GM18517 (cell line): Measurements from ENCODE around the gene DSCAML1.
"Not testable (repeated sequence)": the region's sequence is repeated elsewhere in the genome, so short reads cannot be mapped to it uniquely, and the experiment has no call there.

Source experiments
- ATAC-seq: cut with Tn5 transposase; IDR thresholded peaks from one replicate; pipeline ENCODE4 v1.9.1; 2021; ENCODE audit warnings: mild to moderate bottlenecking, moderate library complexity; ENCODE audit not compliant: unreplicated experiment

The DSCAML1 gene

GRCh38 chr11:117765068-117765467 is 31.9 kb downstream of the DSCAML1 start:
- no peak for ATAC-seq

GRCh38 chr11:117763465-117763864 is 33.6 kb downstream of the DSCAML1 start:
- not testable (repeated sequence) for ATAC-seq

DNA sequence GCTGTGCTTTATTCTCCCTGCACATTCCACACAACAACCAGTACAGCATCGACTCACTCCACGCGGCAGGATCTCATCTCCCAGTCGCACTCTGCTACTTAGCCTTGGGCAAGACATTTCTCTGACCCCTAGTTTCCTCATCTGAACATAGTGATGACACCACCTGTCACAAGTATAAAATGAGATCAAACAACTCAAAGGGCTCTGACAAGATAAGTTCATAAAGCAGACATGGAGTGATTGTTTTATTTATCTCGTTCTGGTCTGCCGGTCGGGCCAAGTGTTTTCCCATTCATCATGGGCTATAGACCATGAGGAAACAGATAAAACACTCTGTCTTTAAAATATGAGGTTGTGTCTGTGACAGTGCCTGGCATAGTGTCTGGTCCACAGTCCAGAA is 35.0 kb downstream of the DSCAML1 start:
- no peak for ATAC-seq

GRCh38 chr11:117759305-117759704 is 37.7 kb downstream of the DSCAML1 start:
- ATAC-seq: no peak

DNA sequence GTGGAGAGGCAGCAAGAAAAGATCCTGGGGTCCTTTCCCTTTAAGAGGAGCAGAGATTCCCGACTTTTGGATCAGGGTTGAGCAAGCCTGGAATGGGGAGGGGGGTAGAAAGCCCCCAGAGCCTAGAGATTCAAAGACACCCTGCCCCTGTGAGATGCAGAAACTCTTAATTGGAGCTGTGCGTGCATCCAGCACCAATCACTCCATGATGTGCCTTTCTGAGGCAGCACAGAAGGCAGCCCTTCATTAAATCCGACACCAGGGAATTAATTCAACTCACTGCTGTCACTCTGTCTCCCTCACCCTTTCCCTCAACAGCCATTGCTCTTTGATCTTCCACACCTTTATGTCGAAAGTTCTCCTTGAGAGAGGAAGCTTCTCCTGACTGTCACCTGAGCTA is 43.0 kb downstream of the DSCAML1 start:
- no peak for ATAC-seq

- no peak for ATAC-seq
Measured at GRCh38 chr11:117752721-117753237, 44.2 kb downstream of the DSCAML1 start.

DNA sequence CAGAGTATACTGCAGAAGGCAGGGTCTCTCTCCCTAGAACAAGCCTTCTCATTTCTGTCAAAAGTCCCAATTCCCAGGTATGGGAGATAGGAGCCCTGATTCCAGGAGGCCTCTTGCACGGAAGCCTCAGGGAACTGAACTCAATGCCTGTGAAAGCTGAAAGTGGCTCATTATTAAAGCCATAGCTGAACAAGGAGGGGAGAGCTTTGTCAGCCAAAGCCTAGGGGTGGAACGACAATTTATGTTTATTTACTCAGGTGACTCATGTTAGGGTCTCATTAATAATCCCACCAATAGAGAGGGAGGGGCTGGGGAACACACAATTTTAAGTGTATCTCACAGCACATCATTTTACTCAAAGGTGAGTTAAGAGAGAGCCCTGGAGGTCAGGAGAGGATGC is 44.9 kb downstream of the DSCAML1 start:
- ATAC-seq: no peak

DNA sequence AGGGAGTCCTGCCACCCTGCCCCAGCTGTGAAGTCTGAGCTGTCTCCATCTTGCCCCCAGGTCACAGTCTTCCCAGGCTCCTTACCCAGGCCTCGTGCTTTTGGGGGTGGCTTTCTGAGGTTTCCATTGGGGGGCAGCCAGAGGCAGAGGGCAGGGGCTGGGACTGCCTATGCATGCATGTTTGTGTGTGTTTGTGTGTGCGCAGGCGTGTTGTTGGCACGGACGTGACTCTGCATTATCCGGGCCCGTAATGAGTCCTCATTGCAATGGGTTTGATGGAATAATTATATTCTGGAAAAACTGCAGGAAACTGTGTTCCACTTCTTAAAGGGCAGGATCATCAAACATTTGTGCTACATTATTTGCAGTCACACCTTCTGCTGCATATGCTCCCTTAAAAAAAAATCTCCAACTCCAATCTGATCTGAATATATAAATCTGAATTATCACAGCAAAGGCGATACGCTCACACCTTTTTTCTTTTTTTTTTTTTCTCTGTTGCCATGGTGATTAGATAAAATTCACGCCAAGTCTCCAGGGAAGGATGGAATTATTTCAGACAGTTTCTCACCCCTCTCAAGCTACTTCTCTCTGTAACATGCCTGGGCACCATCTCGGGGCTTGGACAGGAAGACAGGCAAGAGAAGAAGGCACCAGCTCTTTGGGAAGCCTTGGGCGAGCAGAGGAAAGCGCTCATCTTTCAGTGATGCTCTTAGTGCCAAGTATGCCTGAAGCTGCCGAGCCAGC is 45.9 kb downstream of the DSCAML1 start:
- no peak for ATAC-seq

- no peak for ATAC-seq
Measured at GRCh38 chr11:117750357-117750756, 46.7 kb downstream of the DSCAML1 start.

- no peak for ATAC-seq
Measured at GRCh38 chr11:117749541-117749910, 47.5 kb downstream of the DSCAML1 start.

DNA sequence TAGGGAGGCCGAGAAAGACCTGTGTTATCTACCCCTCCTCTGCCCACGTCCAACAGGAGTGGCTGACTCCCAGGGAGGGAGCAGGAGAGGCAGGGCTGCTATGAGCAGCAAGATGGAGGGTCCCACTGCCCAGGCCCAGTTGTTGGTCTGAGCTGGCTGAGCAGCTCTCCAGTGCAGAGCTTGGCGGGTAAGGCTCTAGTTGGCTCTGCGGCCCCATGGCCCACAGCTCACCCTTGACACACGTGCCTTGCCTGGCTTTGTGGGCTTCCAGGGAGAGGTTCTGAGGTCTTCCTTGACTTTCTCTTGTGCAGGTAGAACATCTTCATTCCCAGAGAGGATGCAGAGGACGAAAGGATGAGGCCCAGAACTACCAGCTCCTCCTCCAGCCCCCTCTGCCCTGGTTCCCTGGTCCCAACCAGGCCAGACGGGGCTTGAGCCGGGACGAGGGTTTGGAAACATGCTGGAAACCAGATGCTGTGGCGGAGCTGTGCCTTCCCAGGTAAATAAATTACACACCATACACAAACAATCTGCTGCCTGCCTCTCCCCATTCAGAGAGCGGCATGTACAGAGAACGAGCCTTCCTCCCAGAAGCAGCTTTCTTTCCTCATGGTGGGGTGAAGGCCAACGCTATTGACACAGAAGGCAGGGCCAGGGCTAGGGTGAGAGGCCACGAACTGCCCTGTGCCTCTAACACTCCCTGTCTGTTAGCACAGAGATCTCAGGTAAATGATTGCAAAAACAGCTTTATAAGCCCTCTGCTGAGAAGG is 48.1 kb downstream of the DSCAML1 start:
- ATAC-seq: no peak

DNA sequence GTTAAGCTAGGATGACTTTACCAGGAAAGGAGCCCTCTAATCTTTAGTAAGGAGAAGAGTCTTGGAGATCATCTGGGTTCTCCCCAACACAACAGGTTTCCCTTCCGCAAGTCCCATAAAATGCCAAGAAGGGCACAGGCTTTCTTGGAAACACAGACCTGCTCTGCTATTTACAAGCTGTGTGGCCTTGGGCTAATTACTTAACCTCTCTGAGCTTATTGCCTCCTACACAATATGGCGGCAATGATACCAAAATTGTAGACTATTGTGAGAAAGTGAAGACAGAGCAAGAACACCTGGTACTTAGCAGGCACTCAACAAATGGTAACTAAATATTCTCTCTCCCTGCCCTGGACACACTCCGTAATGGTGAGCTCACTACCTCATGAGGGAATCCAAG is 49.1 kb downstream of the DSCAML1 start:
- no peak for ATAC-seq

DNA sequence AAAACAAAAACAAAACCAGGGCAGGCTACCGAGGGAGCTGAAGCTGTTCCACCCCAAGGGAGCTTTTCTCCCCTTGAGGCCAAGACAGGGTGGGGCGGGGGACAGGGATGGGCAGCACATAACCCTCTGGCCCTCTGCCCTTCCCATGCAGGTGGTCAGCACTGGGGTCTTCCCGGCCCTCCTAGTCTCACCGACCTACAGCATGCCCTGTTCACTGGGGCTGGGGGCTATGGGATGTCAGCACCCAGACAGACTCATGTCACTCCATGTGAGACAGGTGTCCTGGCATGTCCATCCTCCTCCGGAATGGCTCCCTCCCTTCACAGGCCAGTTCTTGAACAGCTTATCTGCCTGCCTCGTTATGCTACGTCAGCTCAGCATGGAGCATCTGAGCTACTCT is 51.7 kb downstream of the DSCAML1 start:
- ATAC-seq: no peak

GRCh38 chr11:117744471-117745150 is 52.4 kb downstream of the DSCAML1 start:
- ATAC-seq: no peak

GRCh38 chr11:117743121-117743815 is 53.7 kb downstream of the DSCAML1 start:
- no peak for ATAC-seq

DNA sequence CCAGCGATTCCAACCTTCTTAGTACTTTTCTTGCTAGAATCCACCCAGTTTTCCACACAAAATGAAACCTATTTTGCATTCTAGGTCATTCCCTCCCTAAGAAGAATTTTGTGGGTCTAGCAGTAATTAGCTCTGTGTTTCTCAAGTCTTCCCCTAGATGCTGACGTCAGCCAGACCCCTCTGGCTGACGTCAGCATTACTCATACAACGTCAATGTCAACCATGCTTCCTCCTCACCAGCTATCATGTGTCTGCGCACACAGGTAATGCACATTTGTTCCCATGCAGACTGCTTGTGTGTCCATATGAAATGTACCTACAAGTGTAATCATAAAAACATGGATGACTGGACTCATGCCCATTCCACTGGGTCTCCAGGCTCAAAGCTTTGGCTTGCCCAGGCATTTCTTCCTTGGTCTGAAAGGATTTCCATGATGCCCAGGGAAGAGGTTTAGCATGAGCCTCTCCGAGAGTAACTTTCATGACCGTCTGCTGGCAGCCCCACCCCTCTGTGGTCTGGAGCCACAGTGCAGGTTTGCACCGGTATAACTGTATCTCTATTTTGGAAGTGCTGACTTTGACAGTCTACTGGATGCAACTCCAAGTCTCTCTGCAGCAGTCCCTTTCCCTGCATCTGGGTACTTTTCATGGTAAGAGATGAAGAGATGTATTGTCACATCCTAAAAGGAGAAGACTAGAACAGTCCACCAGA is 58.6 kb downstream of the DSCAML1 start:
- ATAC-seq: no peak

GRCh38 chr11:117735350-117735977 is 61.6 kb downstream of the DSCAML1 start:
- no peak for ATAC-seq

GRCh38 chr11:117734601-117735024 is 62.4 kb downstream of the DSCAML1 start:
- no peak for ATAC-seq

DNA sequence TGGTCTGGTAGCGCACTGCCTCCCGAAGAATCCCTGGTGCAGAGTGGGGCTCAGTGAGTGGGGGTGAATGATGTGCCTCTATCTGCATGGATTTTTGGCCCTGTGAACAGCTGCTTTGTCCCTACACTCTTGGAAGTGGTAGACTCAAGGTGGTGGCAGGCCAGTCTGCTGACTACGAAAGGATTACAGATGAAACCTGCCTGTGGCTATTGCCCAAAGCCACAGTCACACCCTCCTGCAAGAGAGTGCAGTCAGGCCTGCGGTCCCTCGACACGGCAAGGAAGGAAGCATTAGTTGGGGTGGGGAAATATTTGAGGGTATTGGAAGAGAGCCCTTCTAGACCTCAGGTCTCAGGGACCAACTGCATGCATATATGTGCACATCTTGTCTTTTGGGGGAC is 63.7 kb downstream of the DSCAML1 start:
- no peak for ATAC-seq

GRCh38 chr11:117731722-117732290 is 65.2 kb downstream of the DSCAML1 start:
- ATAC-seq: no peak
